Endothelial cell of umbilical vein (primary cell): Measurements from ENCODE around the gene TRRAP. TPM values are rescaled to one million over a fixed set of nuclear protein-coding genes. Genes with fewer than 3 reads are reported as not detected.

Experiments used
- BruUV-seq: library from RNA; stranded (reverse); fragments of 400-500 nt; replicated peaks from 2 replicates; lab custom pipeline; 2021; lab: Mats Ljungman, UMichigan
- CTCF ChIA-PET: fragments of 300-600, 350-600 bp; sonication (Branson Sonifier 250); formaldehyde crosslinking; loops from one replicate; lab custom pipeline; 2021; ENCODE audit warnings: antibody characterized with exemption, inconsistent platforms; lab: Charles Lee
- POLR2A ChIA-PET: fragments of 300-600, 350-600 bp; sonication (Branson Sonifier 250); formaldehyde crosslinking; loops from one replicate; lab custom pipeline; 2021; ENCODE audit warnings: antibody characterized with exemption, inconsistent platforms; lab: Charles Lee
- DNase-seq: peaks from one replicate; pipeline ENCODE4 v3.0.0-alpha.2; 2011; ENCODE audit warnings: low read depth, low spot score
- FAIRE-seq: peaks from 2 replicates; lab custom pipeline; 2011; peaks lifted over from hg19 to GRCh38; lab: Jason Lieb, UNC
- H2AFZ ChIP-seq: 2 replicates; pipeline ENCODE4 v1.6.0; 2012; ENCODE audit warnings: low read depth, low read length, control low read depth, inconsistent platforms
- H3K27ac ChIP-seq: 2 replicates; pipeline ENCODE4 v1.5.1; 2011; ENCODE audit warnings: low read depth, mild to moderate bottlenecking, control low read depth, low read length, moderate library complexity; ENCODE audit not compliant: insufficient read depth
- H3K27me3 ChIP-seq, 2 experiments: 2 replicates each; pipeline versions ENCODE4 v1.6.0 to v1.6.1; 2011; ENCODE audit warnings: low read length in 2 of 2, mixed read lengths in 1 of 2; ENCODE audit not compliant: control insufficient read depth in 2 of 2, insufficient read depth in 2 of 2
- H3K36me3 ChIP-seq, 2 experiments: 2 replicates in 1 of 2; 3 replicates in 1 of 2; pipeline ENCODE4 v1.5.1; 2011; ENCODE audit warnings: low read length in 2 of 2, mild to moderate bottlenecking in 1 of 2, moderate library complexity in 1 of 2; ENCODE audit not compliant: control insufficient read depth in 2 of 2, insufficient read depth in 2 of 2; ENCODE audit errors: extremely low read depth in 1 of 2
- H3K4me1 ChIP-seq: 3 replicates; pipeline ENCODE4 v1.5.1; 2011; ENCODE audit warnings: mild to moderate bottlenecking, low read length; ENCODE audit not compliant: control insufficient read depth, insufficient read depth; ENCODE audit errors: extremely low read depth
- H3K4me2 ChIP-seq: 2 replicates; pipeline ENCODE4 v1.6.1; 2011; ENCODE audit warnings: low read length, control low read depth, mixed read lengths; ENCODE audit not compliant: insufficient read depth
- H3K4me3 ChIP-seq, 3 experiments: fragments of 200-600 bp in 1 of 3; sonication (generic), shearing (Covaris generic) in 1 of 3; replicated peaks in 1 of 3; 2 replicates each; pipeline ENCODE4 v1.5.1; 2011 to 2016; ENCODE audit warnings: control low read depth in 3 of 3, low read length in 3 of 3, mild to moderate bottlenecking in 2 of 3, inconsistent platforms in 1 of 3, low read depth in 1 of 3, moderate library complexity in 1 of 3; ENCODE audit not compliant: insufficient read depth in 1 of 3
- H3K79me2 ChIP-seq: 2 replicates; pipeline ENCODE4 v1.6.0; 2012; ENCODE audit warnings: low read length, inconsistent platforms; ENCODE audit not compliant: control insufficient read depth, insufficient read depth
- H3K9ac ChIP-seq: replicated peaks from 2 replicates; pipeline ENCODE3; 2011; ENCODE audit warnings: low read length, control low read depth; ENCODE audit not compliant: insufficient read depth; ENCODE audit errors: extremely low read depth
- H3K9me1 ChIP-seq: replicated peaks from 3 replicates; pipeline ENCODE4 v1.6.0; 2011; ENCODE audit warnings: mild to moderate bottlenecking, low read length; ENCODE audit not compliant: control insufficient read depth, insufficient read depth; ENCODE audit errors: extremely low read depth
- H3K9me3 ChIP-seq: replicated peaks from 2 replicates; pipeline ENCODE4 v1.5.1; 2012; ENCODE audit warnings: low read length, inconsistent platforms; ENCODE audit not compliant: control insufficient read depth, insufficient read depth
- H4K20me1 ChIP-seq: replicated peaks from 2 replicates; pipeline ENCODE3; 2011; ENCODE audit warnings: mild to moderate bottlenecking, low read length; ENCODE audit not compliant: control insufficient read depth, insufficient read depth; ENCODE audit errors: extremely low read depth
- CTCF ChIP-seq, 2 donors: IDR thresholded peaks; 1 replicate in 1 of 2; 2 replicates in 1 of 2; pipeline ENCODE4 v1.5.1; 2011; ENCODE audit warnings: low read length in 2 of 2, mild to moderate bottlenecking in 2 of 2, moderate library complexity in 2 of 2, control low read depth in 1 of 2, inconsistent platforms in 1 of 2, low read depth in 1 of 2; ENCODE audit not compliant: insufficient read depth in 1 of 2; ENCODE audit errors: extremely low read depth in 1 of 2
- EZH2 ChIP-seq: IDR thresholded peaks from 2 replicates; pipeline ENCODE4 v1.6.1; 2012; ENCODE audit warnings: borderline replicate concordance, low read depth, mild to moderate bottlenecking, moderate library complexity, low read length, inconsistent platforms; ENCODE audit not compliant: severe bottlenecking
- FOS ChIP-seq: IDR thresholded peaks from 2 replicates; pipeline ENCODE4 v1.6.1; 2011; ENCODE audit warnings: mild to moderate bottlenecking, low read length, moderate library complexity, borderline replicate concordance; ENCODE audit not compliant: insufficient read depth
- GATA2 ChIP-seq: IDR thresholded peaks from 2 replicates; pipeline ENCODE4 v1.7.0; 2011; ENCODE audit warnings: low read depth, mild to moderate bottlenecking, moderate library complexity, mixed read lengths, low read length; ENCODE audit not compliant: insufficient read length, insufficient read depth
- JUN ChIP-seq: IDR thresholded peaks from 2 replicates; pipeline ENCODE4 v1.6.1; 2011; ENCODE audit warnings: borderline replicate concordance, low read depth; ENCODE audit not compliant: insufficient read length, insufficient read depth
- MAX ChIP-seq: IDR thresholded peaks from 2 replicates; pipeline ENCODE4 v1.6.1; 2011; ENCODE audit not compliant: insufficient read depth, insufficient read length
- MYC ChIP-seq: IDR thresholded peaks from one replicate; pipeline ENCODE4 v1.6.1; 2011; ENCODE audit warnings: mild to moderate bottlenecking, low read depth, low read length
- POLR2A ChIP-seq: IDR thresholded peaks from 2 replicates; pipeline ENCODE4 v1.6.1; 2012; ENCODE audit warnings: low read depth, mild to moderate bottlenecking, control low read depth, low read length
- POLR2AphosphoS5 ChIP-seq: IDR thresholded peaks from 2 replicates; pipeline ENCODE4 v1.6.1; 2012; ENCODE audit warnings: low read depth, mild to moderate bottlenecking, control low read depth, low read length, moderate library complexity; ENCODE audit not compliant: insufficient read depth
- dilution Hi-C: fragments of 300-500 bp; cut with MboI; formaldehyde crosslinking; loops from one replicate; pipeline ENCODE4 v1.15.0; 2019; ENCODE audit warnings: low sequenced_read_pairs; ENCODE audit not compliant: extremely low pct_ligation_motif_present
- intact Hi-C: fragments of 100-400 bp; cut with micrococcal nuclease; formaldehyde crosslinking; loops from one replicate; pipeline ENCODE4 v1.10.0; 2022
- polyA plus RNA-seq, 4 experiments: library from polyadenylated mRNA; depleted of rRNA in 3 of 4; stranded (reverse) in 3 of 4; unstranded in 1 of 4; fragments of >200 nt; gene quantifications; 2 replicates each; pipeline versions ENCODE4 v1.2.1 to v1.2.3, GENCODE V29; 2011 to 2012; ENCODE audit warnings: missing spikeins in 1 of 4
- total RNA-seq: library from RNA; stranded (reverse); gene quantifications from 2 replicates; pipeline ENCODE4 v1.2.3, GENCODE V29; 2021

TRRAP gene
- total and polyA plus RNA-seq, 2 donors (not counting 3 experiments of a cell fraction or from before 2014, with no cell fraction given) = 21.8 to 45.8 TPM

GRCh38 chr7:99039384-99039891 lies 161.1 kb downstream of the TRRAP start:
- peaks cover 18 to 51% of the 10 kb centered on the region in 2 experiments for H3K36me3 ChIP-seq
- CTCF ChIA-PET = interaction anchor here (1.5 to 3.5 kb wide), 3 partner anchors 9 to 299 kb away, joined by 3 to 44 read pairs (median 7); no protein-coding TSS in a partner anchor
- TF ChIP-seq POLR2A (no peak), POLR2AphosphoS5 (no peak), MAX (no peak), GATA2 (no peak), EZH2 (no peak), CTCF (IDR thresholded peaks at IDR 0.05; ENCODE audit: extremely low read depth in 1 of 2, insufficient read depth in 1 of 2, low read depth in 1 of 2, low read length in 2 of 2) (no peak), JUN (no peak), FOS (no peak), MYC (no peak)
- H3K9ac ChIP-seq = no peak overlapping the region
- peaks cover 37% of the 10 kb centered on the region for H3K4me1 ChIP-seq
- no peaks in the 10 kb centered on the region for H3K9me1 ChIP-seq
- BruUV-seq = no TSS peak
- no peak overlapping the region for H3K4me3 ChIP-seq
- H3K4me2 ChIP-seq = no peak overlapping the region
- no peaks in the 10 kb centered on the region for H3K79me2 ChIP-seq
- intact Hi-C loops = no loop called here
- no peak overlapping the region for H3K27ac ChIP-seq
- POLR2A ChIA-PET = no interaction called here
- DNase-seq = no peak
- H3K27me3 ChIP-seq = no peaks in the 10 kb centered on the region
- H2AFZ ChIP-seq = no peak overlapping the region
- no peak for FAIRE-seq
- H3K9me3 ChIP-seq = no peaks in the 10 kb centered on the region
- no peaks in the 10 kb centered on the region for H4K20me1 ChIP-seq
- dilution Hi-C loops = no loop called here
